Smooth muscle cell (in vitro differentiated cells): ENCODE results near the gene HERC2. TPM values are rescaled to one million over a fixed set of nuclear protein-coding genes. Genes with fewer than 3 reads are reported as not detected.

Experiments used
- DNase-seq: peaks from one replicate; lab custom pipeline; 2025; ENCODE audit not compliant: unreplicated experiment; lab: John Stamatoyannopoulos, UW
- H2AFZ ChIP-seq: fragments of 200-600 bp; sonication (generic); 2 replicates; pipeline ENCODE4 v1.6.0; 2016; ENCODE audit warnings: antibody characterized with exemption, low read depth, mild to moderate bottlenecking
- H3F3A ChIP-seq: fragments of 200-600 bp; sonication (generic); 2 replicates; pipeline ENCODE4 v1.6.0; 2017; ENCODE audit warnings: antibody characterized with exemption, low read depth
- H3K27ac ChIP-seq: fragments of 200-600 bp; sonication (generic); 2 replicates; pipeline ENCODE4 v1.5.1; 2016; ENCODE audit warnings: low read depth, mild to moderate bottlenecking
- H3K27me3 ChIP-seq: fragments of 200-600 bp; sonication (generic); 2 replicates; pipeline ENCODE4 v1.6.1; 2016; ENCODE audit warnings: low read depth, mild to moderate bottlenecking
- H3K36me3 ChIP-seq: fragments of 200-600 bp; sonication (generic); 2 replicates; pipeline ENCODE4 v1.5.1; 2016; ENCODE audit warnings: low read depth
- H3K4me1 ChIP-seq: fragments of 200-600 bp; sonication (generic); 2 replicates; pipeline ENCODE4 v1.5.1; 2016; ENCODE audit warnings: low read depth
- H3K4me2 ChIP-seq: fragments of 200-600 bp; sonication (generic); 2 replicates; pipeline ENCODE4 v1.6.0; 2016; ENCODE audit warnings: mild to moderate bottlenecking
- H3K4me3 ChIP-seq: fragments of 200-600 bp; sonication (generic); 2 replicates; pipeline ENCODE4 v1.5.1; 2016; ENCODE audit warnings: mild to moderate bottlenecking
- H3K79me2 ChIP-seq: fragments of 200-600 bp; sonication (generic); 2 replicates; pipeline ENCODE4 v1.6.0; 2016; ENCODE audit warnings: low read depth, mild to moderate bottlenecking
- H3K9ac ChIP-seq: fragments of 200-600 bp; sonication (generic); 2 replicates; pipeline ENCODE4 v1.6.0; 2016; ENCODE audit warnings: low read depth
- H3K9me3 ChIP-seq: fragments of 200-600 bp; sonication (generic); replicated peaks from 2 replicates; pipeline ENCODE4 v1.5.1; 2016; ENCODE audit warnings: low read depth
- H4K20me1 ChIP-seq: fragments of 200-600 bp; sonication (generic); 2 replicates; pipeline ENCODE4 v1.6.0; 2016; ENCODE audit warnings: low read depth
- CTCF ChIP-seq: fragments of 200-600 bp; sonication (generic); IDR thresholded peaks from 2 replicates; pipeline ENCODE4 v1.5.1; 2017; ENCODE audit warnings: borderline replicate concordance, mild to moderate bottlenecking, antibody characterized with exemption; ENCODE audit not compliant: insufficient read depth, poor library complexity, severe bottlenecking
- WGBS: methylation state at CpG from one replicate; pipeline ENCODE4 v1.1.7; 2016; ENCODE audit warnings: low lambda C conversion rate; 5-methylcytosine and 5-hydroxymethylcytosine counted together
- polyA plus RNA-seq: library from polyadenylated mRNA; unstranded; fragments of >200 nt; fragmentation: Nextera tagmentation; extraction: Ambion mirVana; gene quantifications from 2 replicates; pipeline ENCODE4 v1.2.1, GENCODE V29; 2016
- total RNA-seq: library from RNA; depleted of rRNA; stranded (reverse); fragments of >200 nt; gene quantifications from 2 replicates; pipeline ENCODE4 v1.2.3, GENCODE V29; 2014

Gene HERC2
- total and polyA plus RNA-seq, 2 experiments from 2014 or later: 19.9 to 33.1 TPM

DNA sequence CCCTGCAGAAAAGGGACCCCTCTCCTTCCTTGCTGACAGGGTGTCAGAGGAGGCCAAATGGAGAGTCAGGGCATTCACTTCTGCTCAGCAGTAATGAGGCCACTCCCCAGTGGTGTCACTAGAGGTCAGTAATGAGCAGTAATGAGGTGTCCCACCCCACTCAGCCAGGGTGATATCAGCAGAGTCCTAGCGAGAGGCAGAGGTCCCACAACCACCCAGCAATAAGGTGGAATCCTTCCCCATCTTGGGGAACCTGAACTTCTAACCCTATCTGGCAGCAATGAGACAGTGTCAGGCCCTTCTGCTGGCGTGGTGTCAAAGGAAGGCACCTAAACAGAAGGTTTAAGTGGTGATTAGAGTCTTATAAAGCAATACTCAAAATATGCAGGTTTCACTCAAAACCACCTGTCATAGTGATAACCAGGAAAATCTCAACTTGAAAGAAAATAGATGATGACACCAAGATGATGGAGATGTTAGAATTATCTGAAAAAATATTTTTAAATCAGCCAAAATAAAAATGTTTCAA is 235.7 kb downstream of the HERC2 start:
- Histone ChIP-seq H3K4me2 (no peak overlapping the region), H3K36me3 (no peaks in the 10 kb centered on the region), H3K9me3 (no peaks in the 10 kb centered on the region), H3K9ac (no peak overlapping the region), H3K4me1 (no peaks in the 10 kb centered on the region), H2AFZ (no peak overlapping the region), H3F3A (no peaks in the 10 kb centered on the region), H3K79me2 (no peaks in the 10 kb centered on the region), H3K27me3 (no peaks in the 10 kb centered on the region), H3K27ac (no peak overlapping the region), H4K20me1 (no peaks in the 10 kb centered on the region), H3K4me3 (no peak overlapping the region)
- WGBS: 2% methylated on average over 2 of the region's 2 CpGs
- peak; percentile 62 for TF ChIP-seq CTCF
- DNase-seq: no peak

DNA sequence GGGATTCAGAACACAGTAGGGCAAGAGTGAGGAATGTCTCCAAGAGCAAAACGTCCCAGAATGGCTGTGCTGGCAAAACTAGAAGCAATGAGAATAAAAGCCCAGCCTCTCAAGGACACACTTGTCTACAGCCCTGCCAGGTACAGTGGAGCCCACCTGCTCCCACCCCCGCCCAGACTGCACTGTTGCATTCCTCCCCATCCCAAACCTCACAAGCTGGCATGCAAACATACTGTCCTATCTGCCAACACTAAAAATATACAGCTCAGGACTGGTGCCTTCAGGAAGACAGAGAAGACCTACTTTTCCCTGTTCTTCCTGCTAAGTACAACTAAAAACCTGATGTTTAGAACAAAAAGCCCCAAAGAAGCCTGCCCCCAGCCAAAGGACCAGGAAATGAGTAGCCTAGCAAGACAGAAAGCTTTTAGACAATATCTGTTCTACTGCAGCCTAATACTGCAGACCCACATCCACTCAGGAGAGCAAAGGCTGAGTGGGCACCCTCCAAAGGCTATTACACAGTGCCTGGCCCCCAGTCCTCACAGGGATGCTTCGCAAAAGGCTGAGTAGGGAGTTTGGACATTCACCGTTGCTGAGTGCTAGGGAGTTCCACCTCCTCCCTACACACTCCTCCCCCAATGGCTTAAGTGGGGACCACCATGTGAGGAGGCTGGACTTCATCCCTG is 236.3 kb downstream of the HERC2 start:
- no peaks in the 10 kb centered on the region for H3F3A ChIP-seq
- H3K4me1 ChIP-seq: no peaks in the 10 kb centered on the region
- no peaks in the 10 kb centered on the region for H4K20me1 ChIP-seq
- TF ChIP-seq CTCF: no peak
- no peak overlapping the region for H2AFZ ChIP-seq
- H3K27me3 ChIP-seq: no peaks in the 10 kb centered on the region
- H3K9ac ChIP-seq: no peak overlapping the region
- H3K9me3 ChIP-seq: no peaks in the 10 kb centered on the region
- no peak overlapping the region for H3K4me2 ChIP-seq
- no peak for DNase-seq
- WGBS: 88% methylated on average over 4 of the region's 4 CpGs
- no peak overlapping the region for H3K4me3 ChIP-seq
- no peaks in the 10 kb centered on the region for H3K79me2 ChIP-seq
- no peak overlapping the region for H3K27ac ChIP-seq
- no peaks in the 10 kb centered on the region for H3K36me3 ChIP-seq

- H3K27me3 ChIP-seq: no peaks in the 10 kb centered on the region
- no peak for DNase-seq
- H3F3A ChIP-seq: no peaks in the 10 kb centered on the region
- no peaks in the 10 kb centered on the region for H4K20me1 ChIP-seq
- H3K79me2 ChIP-seq: no peaks in the 10 kb centered on the region
- no peak for TF ChIP-seq CTCF
- H3K36me3 ChIP-seq: no peaks in the 10 kb centered on the region
- H2AFZ ChIP-seq: no peak overlapping the region
- H3K4me2 ChIP-seq: no peak overlapping the region
- no peak overlapping the region for H3K4me3 ChIP-seq
- no peaks in the 10 kb centered on the region for H3K4me1 ChIP-seq
- no peak overlapping the region for H3K27ac ChIP-seq
- WGBS: 64% methylated on average over 3 of the region's 3 CpGs
- H3K9me3 ChIP-seq: no peaks in the 10 kb centered on the region
- no peak overlapping the region for H3K9ac ChIP-seq
These were observed 237.4 kb downstream of the HERC2 start for GRCh38 chr15:28084547-28084946.
